ENCODE data around the gene TGM3.

TGM3 gene

DNA sequence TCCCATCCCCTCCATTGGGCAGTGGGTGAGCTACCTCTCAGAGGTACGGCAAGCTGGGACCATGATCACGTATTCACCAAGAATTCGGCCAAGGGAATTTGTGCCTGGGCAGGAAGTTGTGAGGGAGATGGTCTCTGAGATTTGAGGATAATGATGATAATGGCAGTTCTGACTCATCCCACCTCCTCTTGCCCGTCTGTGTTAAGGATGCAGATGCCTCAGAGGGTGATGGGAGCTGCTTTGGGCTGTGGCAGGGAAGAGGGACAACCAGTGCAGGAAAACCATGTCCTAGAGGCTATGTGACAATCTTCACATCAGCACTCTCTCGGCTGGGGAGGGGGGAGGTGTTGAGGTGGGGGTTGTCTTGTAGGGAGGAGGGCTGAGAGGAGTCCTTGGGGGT is 89.2 kb downstream of the TGM3 start:
- DNase-seq, result no peak

DNA sequence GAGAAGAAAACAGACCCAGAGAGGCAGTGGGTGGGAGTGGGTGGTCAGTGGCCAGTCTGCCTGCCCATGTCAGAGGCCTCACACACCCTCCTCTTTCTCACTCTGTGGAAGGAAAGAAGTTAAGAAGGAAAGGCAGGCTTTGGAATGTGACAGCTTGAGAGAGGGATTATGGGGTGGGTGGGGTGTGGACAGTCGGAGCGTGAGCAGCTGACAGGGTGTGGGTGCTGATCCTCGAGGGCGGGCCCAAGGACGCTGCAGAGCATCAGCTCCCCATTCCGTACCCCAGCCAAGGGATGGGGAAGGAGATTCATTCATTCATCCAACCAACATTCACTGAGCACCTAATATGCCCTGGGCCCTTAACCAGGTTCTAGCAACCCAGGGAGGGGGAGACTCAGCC is 89.7 kb downstream of the TGM3 start:
- no peak for DNase-seq

DNA sequence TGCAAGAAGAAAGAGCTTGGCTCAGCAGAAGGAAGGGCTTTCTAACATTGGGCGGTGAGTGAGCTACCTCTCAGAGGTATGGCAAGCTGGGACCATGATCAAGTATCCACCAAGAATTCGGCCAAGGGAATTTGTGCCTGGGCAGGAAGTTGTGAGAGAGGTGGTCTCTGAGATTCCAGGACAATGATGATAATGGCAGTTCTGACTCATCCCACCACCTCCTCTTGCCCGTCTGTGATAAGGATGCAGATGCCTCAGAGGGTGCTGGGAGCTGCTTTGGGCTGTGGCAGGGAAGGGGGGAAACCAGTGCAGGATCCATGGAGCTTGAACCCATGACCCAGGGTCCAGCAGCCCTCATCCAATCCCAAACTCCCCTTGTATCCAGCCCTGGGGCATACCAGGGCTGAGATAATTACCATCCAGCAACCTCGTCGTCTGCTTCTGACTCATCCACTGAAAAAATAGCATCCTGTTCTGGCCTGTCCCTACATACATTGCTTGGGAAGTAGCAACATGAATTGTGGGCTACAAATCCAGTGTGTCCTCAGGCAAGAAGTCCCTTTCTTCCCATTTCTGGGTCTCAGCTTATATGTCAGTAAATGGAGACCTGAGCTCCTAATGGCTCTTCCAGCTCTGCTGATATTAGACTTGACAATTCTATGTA is 90.8 kb downstream of the TGM3 start:
- DNase-seq, result no peak

DNA sequence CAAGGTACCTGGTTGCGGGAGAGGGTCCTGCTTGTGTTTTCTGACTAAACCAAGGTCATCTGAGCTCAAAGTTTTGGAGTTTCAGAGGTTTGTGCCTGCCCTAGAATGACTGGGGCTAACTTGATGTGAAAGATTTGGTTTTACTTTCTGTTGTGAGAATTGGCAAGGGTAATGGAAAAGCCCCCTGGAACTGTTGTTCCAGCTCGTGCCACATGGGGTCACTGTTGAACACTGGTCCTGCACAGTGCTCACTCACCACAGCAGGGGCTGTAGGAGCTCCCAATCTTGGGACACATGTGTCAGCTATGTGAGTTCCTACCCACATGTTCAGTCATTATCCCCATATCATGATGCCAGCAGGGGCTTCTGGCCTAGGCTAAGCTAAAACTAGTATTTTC is 91.4 kb downstream of the TGM3 start:
- DNase-seq, result peak in 1 of 2 donors; percentile 32

DNA sequence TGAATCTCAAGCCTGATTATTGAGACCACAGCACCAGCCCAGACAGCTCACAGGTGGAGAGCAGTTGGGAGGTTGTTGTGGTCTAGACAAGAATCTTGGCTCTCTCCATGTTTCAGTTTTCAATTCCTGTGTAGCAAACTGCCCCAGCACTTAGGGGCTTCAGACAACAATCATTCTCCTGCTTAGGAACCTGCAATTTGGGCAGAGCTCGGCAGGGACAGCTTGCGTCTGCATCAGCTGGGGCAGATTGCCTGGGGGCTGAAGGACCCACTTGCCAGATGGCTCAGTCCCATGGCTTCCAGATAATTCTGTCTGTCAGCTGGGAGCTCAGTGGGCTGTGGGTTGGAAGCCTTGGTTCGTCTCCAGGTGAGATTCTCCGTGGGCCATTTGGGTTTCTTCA is 91.8 kb downstream of the TGM3 start:
- DNase-seq, result no peak
